ENCODE data around the gene AKR1B1.

The AKR1B1 gene

GRCh38 chr7:134405299-134405698 lies 53.6 kb downstream of the AKR1B1 start:
- no peak for DNase-seq (ENCODE audit: extremely low read depth, low read depth)
- no peak for TF ChIP-seq CTCF (IDR thresholded peaks at IDR 0.05; ENCODE audit: low read depth, low read length)

GRCh38 chr7:134403062-134403461 lies 55.8 kb downstream of the AKR1B1 start:
- no peak for TF ChIP-seq CTCF (IDR thresholded peaks at IDR 0.05; ENCODE audit: low read depth, low read length)
- no peak for DNase-seq (ENCODE audit: extremely low read depth, low read depth)

- no peak for TF ChIP-seq CTCF (IDR thresholded peaks at IDR 0.05; ENCODE audit: low read depth, low read length)
- DNase-seq (ENCODE audit: extremely low read depth, low read depth), result no peak
Measured at GRCh38 chr7:134400859-134401258, 58.0 kb downstream of the AKR1B1 start.

GRCh38 chr7:134396031-134396430 lies 62.9 kb downstream of the AKR1B1 start:
- no peak for TF ChIP-seq CTCF (IDR thresholded peaks at IDR 0.05; ENCODE audit: low read depth, low read length)
- no peak for DNase-seq (ENCODE audit: extremely low read depth, low read depth)

- TF ChIP-seq CTCF (IDR thresholded peaks at IDR 0.05; ENCODE audit: low read depth, low read length), result no peak
- DNase-seq (ENCODE audit: extremely low read depth, low read depth), result no peak
Measured at GRCh38 chr7:134395604-134396003, 63.3 kb downstream of the AKR1B1 start.

- no peak for DNase-seq (ENCODE audit: extremely low read depth, low read depth)
- no peak for TF ChIP-seq CTCF (IDR thresholded peaks at IDR 0.05; ENCODE audit: low read depth, low read length)
Measured at GRCh38 chr7:134394056-134394455, 64.8 kb downstream of the AKR1B1 start.

Data from AG09319 (cell line).